T-helper 17 cell (primary cell): ENCODE measurements around the gene SELENOV. TPM values are rescaled to one million over a fixed set of nuclear protein-coding genes. Genes with fewer than 3 reads are reported as not detected.

Source experiments
- ATAC-seq: fragments of 150-1000 bp; cut with Tn5 transposase; 2 replicates; pipeline ENCODE4 v1.10.0; 2021; ENCODE audit warnings: mild to moderate bottlenecking, moderate library complexity
- DNase-seq, 3 donors: peaks; one replicate each; pipeline versions ENCODE4 v3.0.0 to v3.0.0-alpha.2; 2020 to 2021
- H3K9me3 ChIP-seq: one replicate; pipeline ENCODE4 v1.7.0; 2013; ENCODE audit warnings: low read length, mild to moderate bottlenecking; ENCODE audit not compliant: control insufficient read depth, poor library complexity, severe bottlenecking
- H3K27ac Mint-ChIP-seq: one replicate; pipeline ENCODE4 v1.8.0; 2022; ENCODE audit warnings: mild to moderate bottlenecking, moderate library complexity, mixed read lengths
- H3K27me3 Mint-ChIP-seq: one replicate; pipeline ENCODE4 v1.8.0; 2022; ENCODE audit warnings: mixed read lengths
- H3K36me3 Mint-ChIP-seq: one replicate; pipeline ENCODE4 v1.8.0; 2022; ENCODE audit warnings: low read depth, mixed read lengths
- H3K4me1 Mint-ChIP-seq: one replicate; pipeline ENCODE4 v1.8.0; 2022; ENCODE audit warnings: mild to moderate bottlenecking, mixed read lengths
- H3K4me3 Mint-ChIP-seq: one replicate; pipeline ENCODE4 v1.8.0; 2022; ENCODE audit warnings: mild to moderate bottlenecking, moderate library complexity, mixed read lengths
- total RNA-seq, 4 donors: library from RNA in 2 of 4; stranded (reverse) in 2 of 4; gene quantifications; one replicate each; pipeline ENCODE4 v1.2.3 and lab custom pipeline; 2022 to 2026

The SELENOV gene
- total RNA-seq, 2 donors from 2014 or later, result not detected

- peak; percentile 91 for ATAC-seq
- H3K4me1 Mint-ChIP-seq, result peaks cover 51% of the 10 kb centered on the region
- no peaks in the 10 kb centered on the region for H3K27me3 Mint-ChIP-seq
- peak within 1 kb of the TSS; percentile 95 for H3K27ac Mint-ChIP-seq
- no peaks in the 10 kb centered on the region for H3K9me3 ChIP-seq
- no peaks in the 10 kb centered on the region for H3K36me3 Mint-ChIP-seq
- peak within 1 kb of the TSS; percentile 97 for H3K4me3 Mint-ChIP-seq
- DNase-seq, result peak; percentile 88 to 91 (median 88)
Measured at GRCh38 chr19:39539518-39540332, 24.8 kb downstream of the SELENOV start, which contains the start of gene EID2. Gene EID2 (minus strand): TSS chr19:39540161. CDS start chr19:39540079, 82 bp downstream.

- Mint-ChIP-seq H3K4me3 (peak overlapping the region; percentile 97), H3K36me3 (no peaks in the 10 kb centered on the region), H3K27me3 (no peaks in the 10 kb centered on the region), H3K27ac (peak overlapping the region; percentile 95), H3K4me1 (peaks cover 54% of the 10 kb centered on the region)
- no peaks in the 10 kb centered on the region for H3K9me3 ChIP-seq
- DNase-seq (no peak), ATAC-seq (no peak)
Measured at GRCh38 chr19:39540333-39540673, 25.4 kb downstream of the SELENOV start.

GRCh38 chr19:39542206-39542605 is 27.3 kb downstream of the SELENOV start:
- Mint-ChIP-seq H3K36me3 (no peaks in the 10 kb centered on the region), H3K4me3 (no peak overlapping the region), H3K27me3 (no peaks in the 10 kb centered on the region), H3K4me1 (peaks cover 55% of the 10 kb centered on the region), H3K27ac (no peak overlapping the region)
- H3K9me3 ChIP-seq, result no peaks in the 10 kb centered on the region
- DNase-seq (no peak), ATAC-seq (no peak)

GRCh38 chr19:39543477-39543857 is 28.5 kb downstream of the SELENOV start:
- peaks cover 48% of the 10 kb centered on the region for H3K4me1 Mint-ChIP-seq

GRCh38 chr19:39544226-39544903 is 29.4 kb downstream of the SELENOV start:
- no peaks in the 10 kb centered on the region for H3K9me3 ChIP-seq
- Mint-ChIP-seq H3K4me1 (peaks cover 41% of the 10 kb centered on the region), H3K4me3 (peak overlapping the region; percentile 3), H3K36me3 (no peaks in the 10 kb centered on the region), H3K27me3 (no peaks in the 10 kb centered on the region), H3K27ac (peak overlapping the region; percentile 85)
- no peak for ATAC-seq
- no peak for DNase-seq

More at GRCh38 chr19:39543477-39543857, 28.5 kb downstream of the SELENOV start:
- H3K27ac Mint-ChIP-seq, result no peak overlapping the region
- DNase-seq (no peak), ATAC-seq (no peak)
- H3K4me3 Mint-ChIP-seq, result no peak overlapping the region
- H3K27me3 Mint-ChIP-seq, result no peaks in the 10 kb centered on the region
- no peaks in the 10 kb centered on the region for H3K9me3 ChIP-seq
- no peaks in the 10 kb centered on the region for H3K36me3 Mint-ChIP-seq

GRCh38 chr19:39544911-39545310 is 30.0 kb downstream of the SELENOV start:
- ATAC-seq (peak; percentile 57), DNase-seq (no peak)
- H3K4me3 Mint-ChIP-seq, result peak overlapping the region; percentile 3
- H3K9me3 ChIP-seq, result no peaks in the 10 kb centered on the region
- peaks cover 40% of the 10 kb centered on the region for H3K4me1 Mint-ChIP-seq
- no peaks in the 10 kb centered on the region for H3K36me3 Mint-ChIP-seq
- no peaks in the 10 kb centered on the region for H3K27me3 Mint-ChIP-seq
- peak overlapping the region; percentile 85 for H3K27ac Mint-ChIP-seq

- H3K27me3 Mint-ChIP-seq, result no peaks in the 10 kb centered on the region
- no peaks in the 10 kb centered on the region for H3K36me3 Mint-ChIP-seq
- H3K4me1 Mint-ChIP-seq, result peaks cover 31% of the 10 kb centered on the region
- ATAC-seq (no peak), DNase-seq (no peak)
- no peak overlapping the region for H3K27ac Mint-ChIP-seq
- H3K9me3 ChIP-seq, result no peaks in the 10 kb centered on the region
- no peak overlapping the region for H3K4me3 Mint-ChIP-seq
Measured at GRCh38 chr19:39546599-39546998, 31.7 kb downstream of the SELENOV start.

GRCh38 chr19:39550197-39550596 is 35.3 kb downstream of the SELENOV start:
- no peak overlapping the region for H3K27ac Mint-ChIP-seq
- H3K36me3 Mint-ChIP-seq, result no peaks in the 10 kb centered on the region
- ATAC-seq (no peak), DNase-seq (no peak)
- no peaks in the 10 kb centered on the region for H3K9me3 ChIP-seq
- peaks cover 11% of the 10 kb centered on the region for H3K4me1 Mint-ChIP-seq
- H3K4me3 Mint-ChIP-seq, result no peak overlapping the region
- no peaks in the 10 kb centered on the region for H3K27me3 Mint-ChIP-seq

- no peak overlapping the region for H3K4me3 Mint-ChIP-seq
- H3K27me3 Mint-ChIP-seq, result no peaks in the 10 kb centered on the region
- H3K27ac Mint-ChIP-seq, result no peak overlapping the region
- ATAC-seq (no peak), DNase-seq (no peak)
- no peaks in the 10 kb centered on the region for H3K9me3 ChIP-seq
- H3K4me1 Mint-ChIP-seq, result peaks cover 14% of the 10 kb centered on the region
- H3K36me3 Mint-ChIP-seq, result peaks cover 1% of the 10 kb centered on the region
Measured at GRCh38 chr19:39553082-39553652, 38.2 kb downstream of the SELENOV start.

- no peak for ATAC-seq
- H3K4me3 Mint-ChIP-seq, result no peak overlapping the region
- DNase-seq, result no peak
- peaks cover 2% of the 10 kb centered on the region for H3K36me3 Mint-ChIP-seq
- no peaks in the 10 kb centered on the region for H3K27me3 Mint-ChIP-seq
- no peaks in the 10 kb centered on the region for H3K9me3 ChIP-seq
- H3K27ac Mint-ChIP-seq, result no peak overlapping the region
- peaks cover 23% of the 10 kb centered on the region for H3K4me1 Mint-ChIP-seq
Measured at GRCh38 chr19:39554701-39555311, 39.9 kb downstream of the SELENOV start.

GRCh38 chr19:39555883-39556282 is 40.9 kb downstream of the SELENOV start:
- Mint-ChIP-seq H3K4me3 (no peak overlapping the region), H3K36me3 (peaks cover 2% of the 10 kb centered on the region), H3K27ac (no peak overlapping the region), H3K4me1 (peaks cover 23% of the 10 kb centered on the region), H3K27me3 (no peaks in the 10 kb centered on the region)
- no peaks in the 10 kb centered on the region for H3K9me3 ChIP-seq
- ATAC-seq, result no peak
- no peak for DNase-seq

GRCh38 chr19:39557811-39558623 is 43.1 kb downstream of the SELENOV start:
- ATAC-seq, result peak; percentile 82
- DNase-seq, result no peak
- Mint-ChIP-seq H3K36me3 (peaks cover 2% of the 10 kb centered on the region), H3K27ac (peak overlapping the region; percentile 93), H3K4me1 (peaks cover 23% of the 10 kb centered on the region), H3K4me3 (peak overlapping the region; percentile 93), H3K27me3 (no peaks in the 10 kb centered on the region)
- no peaks in the 10 kb centered on the region for H3K9me3 ChIP-seq
